ENCODE measurements around the gene SIL1.

DNA sequence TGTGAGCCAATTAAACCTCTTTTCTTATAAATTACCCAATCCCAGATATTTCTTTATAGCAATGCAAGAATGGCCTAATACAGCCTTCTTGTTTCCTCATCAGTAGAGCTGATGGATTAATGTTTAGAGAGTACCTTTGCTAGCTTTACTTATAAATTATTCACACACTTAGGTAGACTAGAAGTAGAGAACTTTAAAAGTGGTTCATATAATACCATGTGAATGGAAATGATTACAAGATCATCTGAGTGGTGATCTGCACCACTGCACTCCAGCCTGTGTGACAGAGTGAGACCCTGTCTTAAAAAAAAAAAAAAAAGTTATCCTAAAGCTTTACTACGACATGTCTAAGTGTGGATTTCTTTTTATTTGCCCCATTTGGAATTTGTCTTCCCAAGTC, 299.9 kb downstream of the SIL1 start:
- TF ChIP-seq, protein P1, sequence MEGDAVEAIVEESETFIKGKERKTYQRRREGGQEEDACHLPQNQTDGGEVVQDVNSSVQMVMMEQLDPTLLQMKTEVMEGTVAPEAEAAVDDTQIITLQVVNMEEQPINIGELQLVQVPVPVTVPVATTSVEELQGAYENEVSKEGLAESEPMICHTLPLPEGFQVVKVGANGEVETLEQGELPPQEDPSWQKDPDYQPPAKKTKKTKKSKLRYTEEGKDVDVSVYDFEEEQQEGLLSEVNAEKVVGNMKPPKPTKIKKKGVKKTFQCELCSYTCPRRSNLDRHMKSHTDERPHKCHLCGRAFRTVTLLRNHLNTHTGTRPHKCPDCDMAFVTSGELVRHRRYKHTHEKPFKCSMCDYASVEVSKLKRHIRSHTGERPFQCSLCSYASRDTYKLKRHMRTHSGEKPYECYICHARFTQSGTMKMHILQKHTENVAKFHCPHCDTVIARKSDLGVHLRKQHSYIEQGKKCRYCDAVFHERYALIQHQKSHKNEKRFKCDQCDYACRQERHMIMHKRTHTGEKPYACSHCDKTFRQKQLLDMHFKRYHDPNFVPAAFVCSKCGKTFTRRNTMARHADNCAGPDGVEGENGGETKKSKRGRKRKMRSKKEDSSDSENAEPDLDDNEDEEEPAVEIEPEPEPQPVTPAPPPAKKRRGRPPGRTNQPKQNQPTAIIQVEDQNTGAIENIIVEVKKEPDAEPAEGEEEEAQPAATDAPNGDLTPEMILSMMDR (IDR thresholded peaks at IDR 0.05; ENCODE audit: low read length) = no peak
- TF ChIP-seq EZH2 (IDR thresholded peaks at IDR 0.05; ENCODE audit: borderline replicate concordance, low read length) = no peak

Measured in OCI-LY1 (cell line).